Measurements from ENCODE around the gene MINDY3.
A peak's percentile ranks its signal among the peaks of the same experiment; 100 is the strongest.
"Not testable (repeated sequence)": the region's sequence is repeated elsewhere in the genome, so short reads cannot be mapped to it uniquely, and the experiment has no call there.

Gene MINDY3

DNA sequence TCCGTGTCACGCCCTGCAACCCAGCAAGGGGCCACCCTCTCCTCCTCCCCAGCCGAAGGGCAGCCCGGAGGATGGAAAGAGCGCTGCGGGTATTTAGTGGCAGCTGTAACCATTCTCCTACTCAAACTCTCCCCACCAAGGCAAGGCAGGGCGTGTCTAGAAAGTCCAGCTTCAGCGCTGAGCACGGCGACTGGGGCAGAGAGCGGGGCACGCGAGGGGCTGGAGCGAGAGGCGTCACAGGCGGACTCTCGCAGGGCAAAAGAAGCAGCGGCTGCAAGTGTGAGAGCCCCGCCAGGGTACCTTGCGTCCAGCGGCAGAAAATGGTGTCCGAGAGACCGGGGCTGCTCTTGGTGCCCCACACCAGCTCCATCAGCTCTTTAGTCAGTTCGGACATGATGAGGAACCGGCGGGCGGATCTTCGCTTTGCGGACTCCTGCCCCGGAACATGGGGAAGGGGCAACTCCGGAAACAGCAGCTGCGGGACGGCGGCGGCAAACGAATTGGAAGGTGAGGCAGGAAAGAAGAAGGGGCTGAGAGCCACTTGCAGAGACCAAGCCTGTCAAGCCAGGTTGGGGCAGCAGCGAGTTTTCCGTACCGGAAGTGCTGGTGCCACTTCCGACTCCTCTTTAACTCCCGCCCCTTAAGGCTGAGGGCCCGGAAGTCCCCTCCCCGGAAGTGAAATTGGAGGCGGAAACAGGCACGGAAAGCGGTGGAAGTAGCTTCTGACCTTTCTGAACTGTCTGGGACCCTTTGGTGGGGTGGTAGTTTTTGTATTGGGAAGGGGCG lies at the start of gene MINDY3:
Gene MINDY3 (minus strand): TSS at position 602 of the 786 bp plus-strand sequence. CDS start 208 bp downstream, at position 394.
- DNase-seq = peak; percentile 66

- no peak for DNase-seq
These were observed 41.6 kb upstream of the MINDY3 start for GRCh38 chr10:15901889-15902288.

DNA sequence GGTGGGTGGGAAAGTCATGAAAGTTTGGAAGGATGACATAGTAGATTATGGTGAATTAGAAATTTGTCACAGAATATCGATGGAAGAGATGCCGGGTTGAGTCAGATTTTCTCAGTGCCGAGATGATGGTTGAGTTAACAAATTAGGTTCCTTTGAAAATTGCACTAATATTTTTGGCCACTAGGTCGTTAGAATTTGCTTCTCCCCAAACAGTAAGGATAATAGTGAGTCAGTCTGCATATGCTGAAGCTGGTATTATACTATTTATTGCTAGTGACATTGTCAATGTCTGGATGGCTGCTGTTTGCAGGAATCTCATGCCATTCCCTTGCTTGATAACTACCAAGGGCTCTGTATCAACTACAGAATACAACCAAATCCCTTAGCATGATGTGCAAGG lies 37.7 kb upstream of the MINDY3 start:
- no peak for DNase-seq

- no peak for DNase-seq
These were observed 37.0 kb upstream of the MINDY3 start for GRCh38 chr10:15897287-15897686.

- no peak for DNase-seq
These were observed 36.3 kb upstream of the MINDY3 start for GRCh38 chr10:15896654-15897053.

DNA sequence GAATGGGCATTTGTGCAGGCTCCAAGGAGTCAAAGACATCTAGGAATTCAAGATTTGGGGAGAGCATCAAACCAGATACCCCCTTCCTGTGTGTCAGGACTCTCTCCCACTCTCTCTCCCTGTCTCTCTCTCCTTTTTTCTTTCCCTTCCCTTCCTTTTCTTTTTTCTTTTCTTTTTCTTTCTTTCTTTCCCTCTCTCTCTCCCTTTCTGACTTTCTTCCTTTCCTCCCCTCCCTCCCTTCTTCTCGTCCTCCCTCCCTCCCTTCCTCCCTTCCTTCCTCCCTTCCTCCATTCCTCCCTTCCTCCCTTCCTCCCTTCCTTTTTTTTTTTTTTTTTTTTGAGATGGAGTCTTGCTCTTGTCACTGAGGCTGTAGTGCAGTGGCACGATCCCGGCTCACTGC lies 24.1 kb upstream of the MINDY3 start:
- DNase-seq = no peak

DNA sequence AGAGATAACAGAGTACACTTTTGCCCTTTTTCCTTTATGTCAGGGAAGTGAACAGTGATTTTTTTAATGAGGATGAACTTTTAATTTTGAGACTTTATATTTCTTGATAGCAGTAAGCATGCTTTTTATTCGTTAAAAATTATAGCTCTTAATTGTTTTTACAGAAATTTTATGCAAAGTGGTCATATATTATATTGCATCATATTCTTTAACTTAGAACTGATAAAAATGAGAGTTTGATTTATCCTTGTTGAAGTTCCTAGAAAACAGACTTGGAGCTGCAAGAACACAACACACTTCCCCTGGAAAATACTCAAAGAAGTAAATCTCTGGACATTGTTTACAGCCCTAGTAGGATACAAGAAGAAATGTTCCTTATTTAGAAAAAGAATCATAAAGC lies 21.2 kb upstream of the MINDY3 start:
- DNase-seq = no peak

DNA sequence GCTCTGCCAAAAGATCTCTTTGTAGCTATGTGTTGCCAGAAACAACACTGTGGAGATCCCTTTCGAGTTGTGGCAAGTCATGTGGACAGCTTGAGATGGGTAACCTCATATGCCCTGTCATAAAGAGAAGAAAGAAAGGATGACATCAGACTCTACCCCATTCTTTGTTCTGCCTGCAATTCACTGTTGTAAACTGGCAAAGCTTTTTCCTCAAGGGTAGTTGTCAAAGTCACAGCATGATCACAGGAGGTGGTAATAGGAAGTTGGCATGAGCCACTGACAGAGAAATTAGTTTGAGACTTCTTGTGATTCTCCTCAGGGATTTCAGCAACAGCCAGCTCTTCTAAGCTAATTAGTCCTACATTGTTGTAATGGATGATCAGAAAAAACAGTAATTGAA lies 19.4 kb upstream of the MINDY3 start:
- DNase-seq = peak; percentile 69

GRCh38 chr10:15879058-15879457 lies 18.8 kb upstream of the MINDY3 start:
- DNase-seq = peak; percentile 49

- no peak for DNase-seq
These were observed 17.7 kb upstream of the MINDY3 start for GRCh38 chr10:15877836-15878576.

GRCh38 chr10:15876274-15876673 lies 16.0 kb upstream of the MINDY3 start:
- DNase-seq = not testable (repeated sequence)

- DNase-seq = not testable (repeated sequence)
These were observed 12.3 kb upstream of the MINDY3 start for GRCh38 chr10:15872645-15873044.

DNA sequence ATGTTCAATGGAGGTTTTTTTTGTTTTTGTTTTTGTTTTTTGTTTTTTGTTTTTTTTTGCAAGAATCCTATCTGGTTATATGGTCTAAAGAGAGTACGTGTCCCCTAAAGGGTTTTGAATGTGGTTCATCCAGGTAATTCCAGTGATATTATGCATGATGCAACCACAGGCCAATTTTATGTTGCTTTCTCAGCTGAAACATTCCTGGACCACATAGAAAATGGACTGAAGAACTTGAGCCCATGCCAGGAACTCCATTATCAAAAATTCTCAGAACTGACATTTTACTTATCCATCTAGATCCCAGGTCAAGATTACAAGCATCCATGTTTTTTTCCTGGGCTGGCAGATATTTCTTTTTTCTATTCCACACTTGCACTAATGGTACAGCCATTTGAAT lies 11.5 kb upstream of the MINDY3 start:
- DNase-seq = no peak

GRCh38 chr10:15869935-15870334 lies 9.6 kb upstream of the MINDY3 start:
- DNase-seq = no peak

DNA sequence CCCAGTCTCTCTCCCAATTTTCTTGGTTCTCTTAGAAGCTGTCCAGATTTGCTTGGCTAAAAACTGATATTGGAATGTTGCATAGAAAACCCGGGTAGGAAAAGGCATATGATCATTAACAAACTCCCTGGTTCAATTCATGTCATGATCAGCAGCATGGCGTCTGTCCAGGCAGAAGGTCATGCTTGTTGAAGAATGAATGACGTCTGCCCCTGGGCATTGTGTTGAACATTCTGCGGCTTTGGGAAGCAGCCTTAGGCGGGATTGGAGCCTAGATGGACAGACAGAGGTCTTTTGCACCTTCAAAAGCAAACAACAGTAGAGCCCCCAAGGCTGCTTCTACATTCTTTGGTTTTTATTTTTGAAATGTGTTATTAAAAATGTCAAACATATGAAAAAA lies 7.7 kb upstream of the MINDY3 start:
- no peak for DNase-seq

DNA sequence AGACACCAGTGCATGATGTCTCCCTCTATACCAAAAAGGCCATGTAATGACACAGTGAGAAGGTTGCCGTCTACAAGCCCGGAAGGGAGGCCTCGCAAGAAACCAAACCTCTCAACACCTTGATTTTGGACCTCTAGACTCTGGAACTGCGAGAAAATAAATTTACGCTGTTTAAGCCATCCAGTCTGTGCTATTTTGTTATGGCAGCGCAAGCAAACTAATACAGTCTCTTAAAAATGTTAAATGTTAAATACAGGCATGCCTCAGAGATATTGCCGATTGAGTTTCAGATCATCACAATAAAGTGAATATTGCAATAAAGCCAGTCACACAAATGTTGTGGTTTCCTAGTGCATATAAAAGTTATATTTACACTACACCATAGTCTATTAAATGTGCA lies 5.0 kb upstream of the MINDY3 start:
- DNase-seq = no peak

- DNase-seq = peak; percentile 50
These were observed 4.1 kb upstream of the MINDY3 start for GRCh38 chr10:15864419-15864818.

- DNase-seq = peak; percentile 91
These were observed 3.4 kb upstream of the MINDY3 start for GRCh38 chr10:15863733-15864132.

DNA sequence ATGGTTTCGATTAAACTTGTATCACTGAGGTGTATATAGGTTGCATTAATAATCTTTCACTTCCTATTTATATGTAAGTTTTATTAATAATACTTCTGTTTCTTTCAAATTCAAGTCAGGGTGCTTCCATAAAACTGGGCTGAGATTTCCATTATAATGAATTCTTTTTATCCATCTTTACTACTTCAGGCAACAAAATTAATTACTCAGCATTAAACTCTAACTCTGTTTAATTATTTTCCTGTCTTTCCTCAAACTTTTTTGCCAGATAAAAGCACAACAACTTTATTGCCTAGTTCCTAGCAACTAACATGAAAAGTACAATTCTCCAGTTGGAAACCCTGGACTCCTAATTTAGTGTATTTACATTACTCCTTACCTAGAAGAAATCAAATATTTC lies 3.0 kb upstream of the MINDY3 start:
- DNase-seq = no peak

- DNase-seq = no peak
These were observed 440 bp upstream of the MINDY3 start for GRCh38 chr10:15860692-15861201.

GRCh38 chr10:15859509-15859905 lies 800 bp downstream of the MINDY3 start:
- DNase-seq = no peak

DNA sequence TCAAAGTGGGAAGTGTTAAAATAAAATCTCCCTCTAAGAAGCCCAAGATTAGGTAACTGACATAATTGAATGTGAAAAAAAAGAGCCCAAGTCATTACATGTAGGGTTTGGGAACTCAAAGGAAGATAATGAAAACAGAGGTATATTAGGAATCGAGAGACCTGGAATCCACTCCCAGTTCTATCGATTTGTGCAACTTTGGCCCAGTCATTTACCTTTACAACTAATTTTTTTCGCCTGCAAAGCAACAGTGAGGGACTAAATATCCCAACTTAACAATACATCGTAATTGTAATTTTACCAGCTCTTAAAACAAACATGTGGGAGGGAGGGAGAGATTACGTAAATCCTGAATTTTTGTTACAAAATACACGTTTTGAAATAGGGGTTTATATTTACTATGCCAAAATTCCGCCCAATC lies 1.4 kb downstream of the MINDY3 start:
- DNase-seq = no peak

DNA sequence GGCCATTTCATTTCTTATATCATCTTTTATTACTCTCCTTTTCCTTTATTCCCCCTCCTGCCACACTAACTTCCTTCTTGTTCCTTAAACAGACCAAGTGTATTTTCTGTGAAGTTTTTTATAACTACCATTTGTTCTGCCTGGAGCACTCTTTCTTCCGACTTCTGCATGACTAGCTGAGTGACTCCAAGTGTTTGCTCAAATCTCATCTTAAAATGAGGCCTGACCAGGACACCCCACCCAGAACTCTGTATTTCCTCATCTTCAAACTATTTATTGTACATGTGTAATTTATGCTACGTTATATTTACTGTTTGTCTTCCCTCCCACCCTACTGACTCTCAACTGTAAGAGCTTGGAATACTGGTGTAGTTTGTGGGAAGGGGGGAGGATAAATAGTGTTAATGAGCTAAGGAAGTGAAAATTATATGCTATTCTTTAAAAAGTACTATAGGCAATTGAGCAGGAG lies 3.2 kb downstream of the MINDY3 start:
- DNase-seq = no peak

All from NCI-H1092 treated with DMSO at 0.1 percent for 48 hours (cell line).